Muscle of leg (tissue), 11 donors: ENCODE results near the gene PACSIN1. TPM values are rescaled to one million over a fixed set of nuclear protein-coding genes. Genes with fewer than 3 reads are reported as not detected.

ENCODE experiments used
- DNase-seq: peaks from one replicate; pipeline ENCODE4 v3.0.0; 2013
- H3K27ac ChIP-seq: one replicate; pipeline ENCODE4 v1.5.1; 2013; ENCODE audit warnings: mild to moderate bottlenecking, low read length, control low read depth
- H3K27me3 ChIP-seq: one replicate; pipeline ENCODE4 v1.6.1; 2013; ENCODE audit warnings: low read length; ENCODE audit not compliant: control insufficient read depth, insufficient read depth
- H3K36me3 ChIP-seq: one replicate; pipeline ENCODE4 v1.6.1; 2013; ENCODE audit warnings: low read length; ENCODE audit not compliant: control insufficient read depth, insufficient read depth
- H3K4me1 ChIP-seq: one replicate; pipeline ENCODE4 v1.6.1; 2013; ENCODE audit warnings: low read length; ENCODE audit not compliant: control insufficient read depth, insufficient read depth
- H3K4me3 ChIP-seq: one replicate; pipeline ENCODE4 v1.5.1; 2013; ENCODE audit warnings: low read length, control low read depth
- H3K9me3 ChIP-seq: replicated peaks from 2 replicates; pipeline ENCODE4 v1.6.1; 2013; ENCODE audit warnings: low read depth, low read length; ENCODE audit not compliant: control insufficient read depth
- WGBS: methylation state at CpG from one replicate; pipeline ENCODE4 v1.1.5; 2013; ENCODE audit warnings: missing lambda C conversion rate; ENCODE audit not compliant: insufficient coverage; 5-methylcytosine and 5-hydroxymethylcytosine counted together
- polyA plus RNA-seq, 8 donors: library from polyadenylated mRNA; unstranded; fragments of 120-200 nt; gene quantifications; one replicate each; pipeline versions ENCODE4 v1.2.1 to v1.2.3, GENCODE V29; 2013; ENCODE audit warnings: inconsistent platforms in 1 of 8, low replicate concordance in 1 of 8; ENCODE audit not compliant: insufficient read length in 8 of 8, insufficient read depth in 1 of 8
- total RNA-seq: library from RNA; stranded (reverse); fragments of 120-200 nt; gene quantifications from one replicate; pipeline ENCODE4 v1.2.4, GENCODE V29; 2013

PACSIN1 gene
- total and polyA plus RNA-seq, 9 donors, result 0.27 to 3.0 (median 1.5) TPM

DNA sequence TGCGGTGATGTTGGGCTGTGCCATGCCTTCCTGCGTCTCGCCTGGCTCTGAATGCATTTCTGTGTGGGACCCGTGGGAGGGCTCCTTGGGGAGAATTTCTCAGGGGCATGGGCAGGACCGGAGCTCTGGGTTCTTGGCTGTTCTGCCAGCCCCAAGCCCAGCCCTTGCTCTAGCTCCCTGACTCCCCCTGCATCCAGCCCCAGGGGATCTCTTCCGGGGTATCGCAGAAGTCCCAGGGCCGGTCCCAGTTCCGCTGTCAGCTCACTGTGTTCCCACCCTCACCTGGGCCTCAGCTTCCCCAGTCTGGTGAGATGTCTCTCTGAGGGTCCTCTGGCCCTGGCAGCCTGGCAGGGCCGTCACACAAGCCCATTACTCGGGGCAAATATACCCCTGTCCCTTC, 69.8 kb downstream of the PACSIN1 start:
- Histone ChIP-seq H3K4me3 (no peak overlapping the region), H3K27me3 (no peaks in the 10 kb centered on the region), H3K27ac (no peak overlapping the region), H3K4me1 (peaks cover 3% of the 10 kb centered on the region), H3K9me3 (no peaks in the 10 kb centered on the region), H3K36me3 (no peaks in the 10 kb centered on the region)
- no peak for DNase-seq
- whole genome bisulfite sequencing, result 69% methylated on average over 8 of the region's 11 CpGs

DNA sequence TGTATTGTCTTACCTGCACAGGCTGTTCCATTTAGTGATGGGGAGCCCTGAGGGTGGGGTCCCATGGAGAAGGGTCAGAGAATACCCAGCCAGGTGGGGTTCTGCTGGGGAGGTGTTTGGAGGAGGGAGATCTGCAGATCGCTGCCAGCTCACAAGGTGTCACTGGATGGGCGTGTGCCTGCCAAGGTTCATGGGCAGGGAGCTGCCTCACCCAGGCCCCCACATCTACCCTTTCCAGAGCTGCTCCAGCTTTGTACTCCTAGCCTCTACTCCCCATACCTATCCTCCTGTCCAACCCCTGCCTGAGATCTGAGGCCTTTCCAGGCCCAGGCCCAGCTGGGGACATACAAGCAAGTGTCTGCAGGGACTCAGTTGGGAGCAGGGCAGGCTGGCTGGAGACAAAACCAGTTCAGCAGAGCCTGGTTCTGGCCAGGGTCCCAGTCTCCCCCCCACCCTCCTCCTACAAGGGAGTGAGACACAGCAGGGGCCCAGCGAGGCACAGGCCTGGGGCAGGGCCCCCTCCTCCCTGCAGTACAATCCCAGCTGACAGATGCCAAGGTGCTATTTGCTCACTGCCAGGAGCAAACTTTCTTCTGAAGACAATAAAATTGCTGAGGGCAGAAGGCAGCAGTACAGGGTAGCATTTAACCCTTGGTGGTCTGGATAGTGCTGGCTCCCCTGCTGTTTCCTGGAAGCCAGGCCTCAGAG, 70.5 kb downstream of the PACSIN1 start:
- no peaks in the 10 kb centered on the region for H3K27me3 ChIP-seq
- H3K27ac ChIP-seq, result no peak overlapping the region
- DNase-seq, result no peak
- no peak overlapping the region for H3K4me3 ChIP-seq
- no peaks in the 10 kb centered on the region for H3K9me3 ChIP-seq
- peaks cover 3% of the 10 kb centered on the region for H3K4me1 ChIP-seq
- WGBS, result no CpG with 5 or more reads among the region's 3 CpGs
- no peaks in the 10 kb centered on the region for H3K36me3 ChIP-seq

DNA sequence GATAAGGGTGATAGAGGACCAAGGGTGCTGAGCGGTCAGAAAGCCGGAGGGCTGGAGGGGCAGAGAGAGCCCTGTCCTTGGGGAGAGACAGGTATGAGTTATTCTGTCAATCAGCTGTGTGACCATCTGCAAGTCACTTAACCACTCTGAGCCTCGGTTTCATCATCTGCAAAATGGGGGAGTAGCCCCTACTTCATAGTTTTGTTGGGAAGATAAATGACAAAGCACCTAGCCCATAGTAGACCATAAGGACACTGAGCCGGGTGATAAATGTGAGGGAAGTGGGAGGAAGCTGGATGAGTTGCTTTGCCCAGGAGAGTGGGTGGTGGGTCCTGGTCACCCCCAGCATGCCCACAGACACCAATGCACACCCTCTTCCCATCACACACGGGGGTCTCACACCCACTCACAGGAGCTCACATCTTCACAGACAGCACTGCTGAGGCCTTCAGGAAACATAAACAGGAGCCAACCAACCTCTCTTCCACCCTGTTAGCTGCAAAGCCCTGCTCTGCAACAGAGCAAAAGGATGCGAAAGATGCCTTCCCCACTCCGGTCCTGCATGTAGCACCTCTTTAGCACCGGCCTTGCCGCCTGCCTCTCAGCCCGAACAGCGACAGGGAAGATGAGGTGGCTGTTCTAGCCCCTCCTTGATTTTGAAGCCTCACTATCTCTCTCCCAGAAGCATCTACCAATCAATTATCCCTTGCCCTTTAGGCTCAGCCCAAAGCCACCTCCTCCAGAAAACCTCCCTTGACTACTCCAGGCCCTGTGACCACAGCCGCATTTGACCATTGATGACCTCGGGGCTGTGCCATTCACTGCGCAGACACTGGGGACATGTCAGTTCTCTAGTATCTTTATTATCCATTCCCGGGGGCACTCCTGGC, 71.3 kb downstream of the PACSIN1 start:
- Histone ChIP-seq H3K36me3 (no peaks in the 10 kb centered on the region), H3K27ac (no peak overlapping the region), H3K4me3 (no peak overlapping the region), H3K27me3 (no peaks in the 10 kb centered on the region), H3K9me3 (no peaks in the 10 kb centered on the region), H3K4me1 (peaks cover 2% of the 10 kb centered on the region)
- no peak for DNase-seq
- 79% methylated on average over 13 of the region's 15 CpGs for WGBS

GRCh38 chr6:34537922-34538550, 72.2 kb downstream of the PACSIN1 start:
- Histone ChIP-seq H3K27me3 (no peaks in the 10 kb centered on the region), H3K4me1 (no peaks in the 10 kb centered on the region), H3K36me3 (no peaks in the 10 kb centered on the region), H3K27ac (no peak overlapping the region), H3K4me3 (no peak overlapping the region), H3K9me3 (no peaks in the 10 kb centered on the region)
- 79% methylated on average over 17 of the region's 19 CpGs for WGBS
- DNase-seq, result no peak

DNA sequence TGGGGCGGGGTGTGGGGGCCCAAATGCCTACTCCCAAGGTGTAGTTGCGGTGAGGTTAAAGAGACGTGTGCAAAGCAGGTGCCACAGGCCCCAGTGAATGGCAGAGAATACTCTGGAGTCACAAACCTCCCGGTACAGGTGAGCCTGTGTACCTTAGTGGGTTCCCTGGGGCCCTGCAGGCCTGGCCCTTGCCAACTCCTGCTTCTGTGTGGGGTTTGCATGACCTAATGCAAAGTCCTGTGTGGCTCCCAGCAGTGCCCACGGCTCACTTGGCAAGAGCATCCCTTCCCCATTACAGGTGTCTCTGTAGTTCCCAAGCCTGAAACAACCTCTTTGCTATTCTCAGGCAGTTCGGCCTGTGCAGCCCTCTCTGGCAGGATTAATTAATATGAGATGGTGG, 72.7 kb downstream of the PACSIN1 start:
- Histone ChIP-seq H3K4me1 (no peaks in the 10 kb centered on the region), H3K27ac (no peak overlapping the region), H3K36me3 (no peaks in the 10 kb centered on the region), H3K27me3 (no peaks in the 10 kb centered on the region), H3K9me3 (no peaks in the 10 kb centered on the region), H3K4me3 (no peak overlapping the region)
- WGBS, result 66% methylated on average over 3 of the region's 6 CpGs
- DNase-seq, result no peak

DNA sequence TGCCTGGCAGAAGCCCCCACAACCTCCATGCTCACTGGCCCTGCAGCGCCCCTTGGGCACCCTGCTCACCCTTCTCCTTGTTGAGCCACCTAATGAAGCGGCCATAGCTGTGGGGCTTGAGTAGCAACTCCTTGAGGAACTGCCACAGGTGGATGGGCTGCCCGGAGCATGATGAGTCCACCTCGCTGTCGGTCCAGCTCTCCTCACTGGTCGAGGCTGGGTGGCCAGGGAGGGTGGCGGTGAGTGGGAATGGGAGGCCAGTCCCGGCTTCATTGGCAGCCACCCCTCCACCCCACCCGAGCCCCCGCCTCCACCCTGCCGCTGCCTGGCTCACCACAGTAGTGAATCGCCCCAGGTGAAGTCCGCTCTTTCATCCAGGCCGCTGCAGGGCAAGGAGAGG, 73.3 kb downstream of the PACSIN1 start:
- 68% methylated on average over 5 of the region's 14 CpGs for WGBS
- Histone ChIP-seq H3K4me3 (no peak overlapping the region), H3K9me3 (no peaks in the 10 kb centered on the region), H3K27ac (no peak overlapping the region), H3K36me3 (no peaks in the 10 kb centered on the region), H3K27me3 (no peaks in the 10 kb centered on the region), H3K4me1 (no peaks in the 10 kb centered on the region)
- no peak for DNase-seq

DNA sequence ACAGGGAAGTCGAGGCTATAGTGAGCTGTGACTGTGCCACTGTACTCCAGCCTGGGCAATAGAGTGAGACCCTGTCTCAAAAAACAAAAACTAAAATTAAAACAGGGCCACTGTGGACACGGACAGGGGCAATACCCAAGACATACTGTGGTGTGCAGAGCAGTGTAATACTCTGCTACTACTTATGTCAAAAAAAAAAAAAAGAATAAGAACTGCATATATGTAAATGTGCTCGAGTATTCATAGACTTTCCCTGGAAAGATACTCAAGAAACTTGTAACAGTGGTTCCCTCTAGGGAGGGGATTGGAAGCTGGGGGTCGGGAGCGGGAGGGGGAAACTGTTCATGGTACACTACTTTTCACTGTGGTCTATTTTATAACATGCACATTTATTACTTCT, 74.3 kb downstream of the PACSIN1 start:
- Histone ChIP-seq H3K9me3 (no peaks in the 10 kb centered on the region), H3K27ac (no peak overlapping the region), H3K4me1 (no peaks in the 10 kb centered on the region), H3K4me3 (no peak overlapping the region), H3K27me3 (peaks cover 2% of the 10 kb centered on the region), H3K36me3 (no peaks in the 10 kb centered on the region)
- DNase-seq, result no peak
- WGBS, result no CpG with 5 or more reads among the region's 5 CpGs

- Histone ChIP-seq H3K27ac (no peak overlapping the region), H3K36me3 (no peaks in the 10 kb centered on the region), H3K4me1 (no peaks in the 10 kb centered on the region), H3K9me3 (no peaks in the 10 kb centered on the region), H3K27me3 (peaks cover 3% of the 10 kb centered on the region), H3K4me3 (no peak overlapping the region)
- WGBS, result 94% methylated on average over 8 of the region's 8 CpGs
- DNase-seq, result no peak
These were observed 75.0 kb downstream of the PACSIN1 start for GRCh38 chr6:34540841-34541240.

GRCh38 chr6:34543421-34543820, 77.5 kb downstream of the PACSIN1 start:
- Histone ChIP-seq H3K4me1 (peaks cover 5% of the 10 kb centered on the region), H3K27ac (no peak overlapping the region), H3K36me3 (no peaks in the 10 kb centered on the region), H3K27me3 (peaks cover 3% of the 10 kb centered on the region), H3K9me3 (no peaks in the 10 kb centered on the region), H3K4me3 (no peak overlapping the region)
- 76% methylated on average over 4 of the region's 5 CpGs for WGBS
- DNase-seq, result no peak

GRCh38 chr6:34544052-34544604, 78.3 kb downstream of the PACSIN1 start:
- Histone ChIP-seq H3K27ac (no peak overlapping the region), H3K9me3 (no peaks in the 10 kb centered on the region), H3K4me1 (peaks cover 11% of the 10 kb centered on the region), H3K4me3 (no peak overlapping the region), H3K36me3 (no peaks in the 10 kb centered on the region), H3K27me3 (peaks cover 3% of the 10 kb centered on the region)
- 92% methylated on average over 25 of the region's 27 CpGs for WGBS
- no peak for DNase-seq
